Keratinocyte (primary cell): Measurements from ENCODE around the gene NUP133.

Experiments used
- CTCF ChIP-seq, 3 experiments: IDR thresholded peaks in 1 of 3; conservative IDR thresholded peaks in 1 of 3; optimal IDR thresholded peaks in 1 of 3; 2 replicates in 2 of 3; 3 replicates in 1 of 3; pipeline versions ENCODE3 to v1.5.1; 2011; ENCODE audit warnings: low read length in 3 of 3, mild to moderate bottlenecking in 3 of 3, moderate library complexity in 2 of 3, control low read depth in 1 of 3, inconsistent platforms in 1 of 3; ENCODE audit not compliant: insufficient read depth in 2 of 3; ENCODE audit errors: extremely low read depth in 1 of 3
- EZH2 ChIP-seq: IDR thresholded peaks from one replicate; pipeline ENCODE4 v1.6.1; 2012; ENCODE audit warnings: inconsistent platforms, mild to moderate bottlenecking, low read length, moderate library complexity

GRCh38 chr1:229407206-229408026 is 100.7 kb downstream of the NUP133 start:
- TF ChIP-seq CTCF (optimal IDR thresholded peaks at IDR 0.05 in 1 of 3, IDR thresholded peaks at IDR 0.05 in 1 of 3, conservative IDR thresholded peaks at IDR 0.05 in 1 of 3; ENCODE audit: extremely low read depth in 1 of 3, insufficient read depth in 2 of 3, low read length in 3 of 3) = no peak
- TF ChIP-seq EZH2 = peak; percentile 56
